Fibroblast of skin of left quadriceps (primary cell): ENCODE results near the gene FBXW2.

Experiments
- DNase-seq, 2 experiments: peaks; one replicate each; pipeline ENCODE4 v3.0.0-alpha.2; 2013; ENCODE audit warnings: low read depth in 2 of 2

FBXW2 gene

GRCh38 chr9:120714846-120715388 is 78.3 kb downstream of the FBXW2 start:
- DNase-seq = no peak

GRCh38 chr9:120714088-120714845 is 78.9 kb downstream of the FBXW2 start, which contains the start of gene MEGF9:
Gene MEGF9, minus strand, starts transcription at chr9:120714470. Its CDS starts 112 bp downstream, at chr9:120714358.
- DNase-seq = peak; percentile 95 to 96

- DNase-seq = no peak
These were observed 79.7 kb downstream of the FBXW2 start for GRCh38 chr9:120713257-120714087.

GRCh38 chr9:120712539-120713031 is 80.6 kb downstream of the FBXW2 start:
- DNase-seq = no peak

- no peak for DNase-seq
These were observed 81.2 kb downstream of the FBXW2 start for GRCh38 chr9:120711841-120712538.

- no peak for DNase-seq
These were observed 81.9 kb downstream of the FBXW2 start for GRCh38 chr9:120711354-120711753.

GRCh38 chr9:120710110-120710981 is 82.9 kb downstream of the FBXW2 start:
- no peak for DNase-seq

- no peak for DNase-seq
These were observed 84.5 kb downstream of the FBXW2 start for GRCh38 chr9:120708526-120709224.

GRCh38 chr9:120707170-120707569 is 86.0 kb downstream of the FBXW2 start:
- no peak for DNase-seq
